ENCODE data around the gene BEND6.

DNA sequence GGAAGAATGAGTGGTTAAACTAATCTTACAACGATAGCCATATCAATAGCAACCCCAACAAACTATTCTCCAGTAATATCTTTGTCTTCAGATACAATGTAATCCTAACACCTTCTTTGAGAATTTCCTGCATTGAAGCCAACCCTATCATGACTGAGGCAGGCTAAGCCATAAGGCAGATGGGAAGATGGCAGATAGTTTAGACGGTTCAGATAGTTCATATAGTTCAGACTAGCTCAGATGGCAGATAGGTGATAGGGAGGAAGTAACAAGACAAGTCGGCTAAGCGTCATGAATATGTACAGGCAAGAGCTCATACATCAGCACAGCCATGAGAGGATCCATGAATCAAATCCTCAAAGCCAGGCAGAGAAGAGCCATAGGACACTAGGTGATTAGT, 39.1 kb upstream of the BEND6 start:
- TF ChIP-seq CTCF (IDR thresholded peaks at IDR 0.05) (no peak), POLR2A (IDR thresholded peaks at IDR 0.05) (no peak)
